Esophagus squamous epithelium (tissue), 5 donors: ENCODE results near the gene NCAM1. TPM values are rescaled to one million over a fixed set of nuclear protein-coding genes. Genes with fewer than 3 reads are reported as not detected.
A peak's percentile ranks its signal among the peaks of the same experiment; 100 is the strongest.

Experiments
- DNase-seq: peaks from one replicate; lab custom pipeline; 2025; lab: John Stamatoyannopoulos, UW
- H3K27ac ChIP-seq, 4 donors: fragments of 200-600 bp; sonication (generic); one replicate each; pipeline ENCODE4 v1.5.1; 2016 to 2019; ENCODE audit warnings: mild to moderate bottlenecking in 1 of 4
- H3K27me3 ChIP-seq, 4 donors: fragments of 200-600 bp; sonication (generic); 1 replicate in 3 of 4; 2 replicates in 1 of 4; pipeline versions ENCODE4 v1.5.1 to v1.6.0; 2017 to 2021; ENCODE audit warnings: antibody characterized with exemption in 1 of 4
- H3K36me3 ChIP-seq, 3 donors: fragments of 200-600 bp; sonication (generic); one replicate each; pipeline ENCODE4 v1.5.1; 2016 to 2019
- H3K4me1 ChIP-seq, 3 donors: fragments of 200-600 bp; sonication (generic); one replicate each; pipeline ENCODE4 v1.5.1; 2017 to 2019
- H3K4me3 ChIP-seq, 4 donors: fragments of 200-600 bp; sonication (generic); 1 replicate in 3 of 4; 2 replicates in 1 of 4; pipeline ENCODE4 v1.5.1; 2016 to 2019; ENCODE audit warnings: mild to moderate bottlenecking in 2 of 4, moderate library complexity in 1 of 4
- H3K9me3 ChIP-seq, 3 donors: fragments of 200-600 bp; sonication (generic); one replicate each; pipeline ENCODE4 v1.5.1; 2016 to 2019
- POLR2A ChIP-seq, 4 donors: fragments of 450-650 bp; IDR thresholded peaks; one replicate each; pipeline ENCODE4 v1.6.1; 2017; ENCODE audit warnings: antibody characterized with exemption in 4 of 4, mild to moderate bottlenecking in 4 of 4, moderate library complexity in 3 of 4
- WGBS, 2 donors: methylation state at CpG; one replicate each; pipeline ENCODE4 v1.1.5; 2018; 5-methylcytosine and 5-hydroxymethylcytosine counted together
- intact Hi-C: fragments of 100-400 bp; cut with DNase I; formaldehyde crosslinking; loops from one replicate; pipeline ENCODE4 v1.15.0; 2022
- total RNA-seq, 4 donors: library from RNA; depleted of rRNA; stranded (reverse); fragments of >200 nt; gene quantifications; one replicate each; pipeline ENCODE4 v1.1.0, GENCODE V29; 2016
- TF ChIP-seq, protein P1 (sequence below), 6 experiments: fragments of 450-650 bp in 4 of 6; fragments of 200-600 bp in 2 of 6; sonication (generic) in 2 of 6; IDR thresholded peaks; one replicate each; pipeline ENCODE4 v1.5.1; 2016 to 2019; ENCODE audit warnings: antibody characterized with exemption in 6 of 6, mild to moderate bottlenecking in 4 of 6, moderate library complexity in 4 of 6
- donor health status: DM: yes; HTN: yes; CAD: no.

Gene NCAM1
- total RNA-seq, 4 donors from 2014 or later, result 1.6 to 16.4 (median 2.6) TPM

DNA sequence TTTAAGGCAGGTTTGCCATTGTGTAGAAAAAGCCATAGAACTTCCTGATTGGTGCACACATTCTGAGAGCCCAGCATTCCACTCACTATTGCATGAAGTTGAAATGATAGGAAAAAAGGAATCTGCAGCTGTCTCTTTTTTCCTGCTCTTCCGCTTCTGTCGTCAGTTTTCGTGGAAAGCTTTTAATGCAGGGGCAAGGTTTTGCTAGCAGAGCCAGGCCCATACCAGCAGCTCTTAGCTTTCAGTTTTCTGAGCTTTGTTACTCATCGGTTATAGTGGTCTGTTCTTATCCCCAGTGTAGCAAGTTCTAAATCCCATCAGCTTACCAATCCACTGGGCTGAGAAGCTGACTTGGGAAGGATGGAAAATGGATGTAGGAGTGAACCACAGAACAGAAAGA, 190.3 kb downstream of the NCAM1 start:
- intact Hi-C loops, result no loop called here
- no peak for TF ChIP-seq POLR2A (IDR thresholded peaks at IDR 0.05)
- TF ChIP-seq, protein P1, sequence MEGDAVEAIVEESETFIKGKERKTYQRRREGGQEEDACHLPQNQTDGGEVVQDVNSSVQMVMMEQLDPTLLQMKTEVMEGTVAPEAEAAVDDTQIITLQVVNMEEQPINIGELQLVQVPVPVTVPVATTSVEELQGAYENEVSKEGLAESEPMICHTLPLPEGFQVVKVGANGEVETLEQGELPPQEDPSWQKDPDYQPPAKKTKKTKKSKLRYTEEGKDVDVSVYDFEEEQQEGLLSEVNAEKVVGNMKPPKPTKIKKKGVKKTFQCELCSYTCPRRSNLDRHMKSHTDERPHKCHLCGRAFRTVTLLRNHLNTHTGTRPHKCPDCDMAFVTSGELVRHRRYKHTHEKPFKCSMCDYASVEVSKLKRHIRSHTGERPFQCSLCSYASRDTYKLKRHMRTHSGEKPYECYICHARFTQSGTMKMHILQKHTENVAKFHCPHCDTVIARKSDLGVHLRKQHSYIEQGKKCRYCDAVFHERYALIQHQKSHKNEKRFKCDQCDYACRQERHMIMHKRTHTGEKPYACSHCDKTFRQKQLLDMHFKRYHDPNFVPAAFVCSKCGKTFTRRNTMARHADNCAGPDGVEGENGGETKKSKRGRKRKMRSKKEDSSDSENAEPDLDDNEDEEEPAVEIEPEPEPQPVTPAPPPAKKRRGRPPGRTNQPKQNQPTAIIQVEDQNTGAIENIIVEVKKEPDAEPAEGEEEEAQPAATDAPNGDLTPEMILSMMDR (IDR thresholded peaks at IDR 0.05), result no peak
- H3K4me3 ChIP-seq, result no peak overlapping the region
- DNase-seq, result no peak
- H3K9me3 ChIP-seq, result no peaks in the 10 kb centered on the region
- 93 to 96% methylated on average over 4 of the region's 4 CpGs for WGBS, 2 donors
- peaks cover 0 to 5% (median 0%) of the 10 kb centered on the region in 4 donors for H3K27me3 ChIP-seq
- H3K4me1 ChIP-seq, result peaks cover 0 to 11% (median 3%) of the 10 kb centered on the region in 3 donors
- H3K36me3 ChIP-seq, result no peaks in the 10 kb centered on the region
- H3K27ac ChIP-seq, result no peak overlapping the region

DNA sequence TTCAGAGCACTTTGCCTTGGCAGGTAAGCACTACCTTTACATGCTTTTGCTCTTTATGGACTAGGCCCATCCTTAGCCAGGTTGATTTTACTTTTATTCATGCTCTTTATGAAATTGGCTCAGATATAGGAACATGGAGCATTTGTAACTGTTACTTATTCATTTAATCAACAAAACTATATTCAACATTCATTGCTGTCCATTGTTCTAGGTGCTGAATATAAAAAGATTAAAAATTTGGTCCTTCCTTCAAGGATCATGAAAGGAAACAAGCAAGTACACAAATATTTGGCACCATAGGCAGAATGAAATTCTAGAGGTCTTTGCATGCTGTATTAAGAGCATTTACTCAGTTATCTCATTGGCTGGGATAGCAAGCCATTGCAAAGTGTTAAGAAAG, 191.3 kb downstream of the NCAM1 start:
- no peaks in the 10 kb centered on the region for H3K36me3 ChIP-seq
- peaks cover 0 to 5% (median 0%) of the 10 kb centered on the region in 4 donors for H3K27me3 ChIP-seq
- no peaks in the 10 kb centered on the region for H3K9me3 ChIP-seq
- intact Hi-C loops, result no loop called here
- H3K4me1 ChIP-seq, result peaks cover 0 to 11% (median 3%) of the 10 kb centered on the region in 3 donors
- H3K27ac ChIP-seq, result no peak overlapping the region
- H3K4me3 ChIP-seq, result no peak overlapping the region
- TF ChIP-seq POLR2A (IDR thresholded peaks at IDR 0.05), result no peak
- TF ChIP-seq, protein P1 (IDR thresholded peaks at IDR 0.05), result no peak
- no peak for DNase-seq

DNA sequence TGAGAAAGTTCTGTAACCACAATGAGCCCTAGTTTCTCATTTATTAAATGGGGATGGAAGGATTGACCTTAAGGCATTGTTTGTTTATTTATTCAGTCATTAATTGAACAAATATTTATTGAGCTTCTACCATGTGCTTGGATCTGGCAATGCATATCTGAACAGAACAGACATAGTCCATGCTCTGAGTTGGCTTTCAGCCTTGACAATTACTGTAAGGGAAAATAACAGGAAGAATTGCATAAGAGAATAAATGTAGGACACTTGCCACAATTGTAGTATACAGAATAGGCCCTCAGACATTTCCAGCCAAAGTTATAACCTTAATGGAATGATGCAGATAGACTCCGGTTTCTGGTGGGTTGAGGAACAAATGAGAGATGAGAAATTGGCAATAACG, 192.6 kb downstream of the NCAM1 start:
- no peaks in the 10 kb centered on the region for H3K36me3 ChIP-seq

DNA sequence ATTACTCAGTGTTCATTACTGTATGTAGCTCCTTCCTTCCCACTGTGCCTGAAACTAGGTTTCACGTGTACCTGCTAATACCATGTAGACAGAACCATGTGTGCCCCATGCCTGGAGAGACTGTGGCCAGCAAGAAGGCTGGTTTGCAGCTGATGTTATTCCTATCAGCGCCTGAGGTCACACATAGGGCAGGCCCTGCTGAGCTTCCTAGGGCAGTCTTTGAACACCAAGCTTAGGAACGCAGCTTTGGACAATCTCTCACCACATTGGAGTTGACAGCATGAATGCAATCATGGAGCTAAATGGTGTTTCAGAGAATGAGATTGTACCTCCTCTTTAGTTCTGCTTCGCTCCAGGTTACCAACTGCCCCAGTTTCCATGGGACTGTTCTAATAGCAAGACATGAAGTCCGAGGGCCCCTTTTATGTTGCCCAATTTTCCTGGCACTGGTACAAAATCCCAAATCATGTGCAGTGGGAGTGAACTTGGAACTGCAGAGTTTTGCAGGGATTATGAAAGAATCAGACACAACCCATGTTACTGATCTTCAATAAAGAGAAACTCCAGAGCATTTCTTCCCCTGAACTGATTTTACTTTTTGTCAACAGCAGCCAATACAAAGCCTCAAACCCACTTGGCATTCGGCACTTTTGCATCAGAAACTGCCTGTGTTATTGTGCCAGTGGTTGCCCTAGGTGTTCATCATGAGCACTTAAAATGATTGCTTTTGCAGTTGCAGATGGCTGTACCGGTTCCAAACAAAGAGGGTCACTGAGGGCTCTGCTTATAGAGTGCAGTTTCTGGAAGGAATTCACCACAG, 199.0 kb downstream of the NCAM1 start:
- Histone ChIP-seq H3K4me3 (no peak overlapping the region), H3K4me1 (peaks cover 0 to 34% (median 0%) of the 10 kb centered on the region in 3 donors), H3K9me3 (no peaks in the 10 kb centered on the region), H3K27ac (no peak overlapping the region), H3K27me3 (no peaks in the 10 kb centered on the region), H3K36me3 (no peaks in the 10 kb centered on the region)
- DNase-seq, result no peak
- WGBS, 2 donors, result 68 to 79% methylated on average over 5 to 6 of the region's 7 CpGs
- intact Hi-C loops, result no loop called here
- TF ChIP-seq POLR2A (IDR thresholded peaks at IDR 0.05), result no peak
- TF ChIP-seq, protein P1 (IDR thresholded peaks at IDR 0.05), result no peak

More for the DNA sequence above, 192.6 kb downstream of the NCAM1 start:
- TF ChIP-seq, protein P1 (IDR thresholded peaks at IDR 0.05), result no peak
- TF ChIP-seq POLR2A (IDR thresholded peaks at IDR 0.05), result no peak
- DNase-seq, result no peak
- intact Hi-C loops, result no loop called here
- WGBS, 2 donors, result 36 to 63% methylated on average over 2 of the region's 2 CpGs
- Histone ChIP-seq H3K27ac (peak overlapping the region in 1 of 4 donors; percentile 5), H3K4me3 (no peak overlapping the region), H3K4me1 (peaks cover 0 to 11% (median 3%) of the 10 kb centered on the region in 3 donors), H3K9me3 (no peaks in the 10 kb centered on the region), H3K27me3 (peaks cover 0 to 5% (median 0%) of the 10 kb centered on the region in 4 donors)

DNA sequence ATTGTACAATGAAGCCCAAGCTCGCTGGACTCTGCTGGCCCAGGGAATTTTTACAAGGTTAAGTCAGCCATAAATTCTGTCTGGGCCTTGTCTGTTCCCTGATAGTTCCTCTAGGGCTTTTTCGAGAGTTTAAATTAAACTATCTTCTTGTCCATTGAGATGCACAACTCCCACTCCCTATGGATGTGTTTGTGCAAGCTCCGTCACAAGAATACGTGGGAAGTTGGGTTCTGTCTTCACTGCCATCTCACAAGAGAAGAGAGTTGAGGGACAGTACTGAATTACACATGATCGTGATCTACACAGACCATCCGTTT, 199.5 kb downstream of the NCAM1 start:
- no peak overlapping the region for H3K27ac ChIP-seq
- no peak overlapping the region for H3K4me3 ChIP-seq
- no peaks in the 10 kb centered on the region for H3K9me3 ChIP-seq
- no peaks in the 10 kb centered on the region for H3K27me3 ChIP-seq
- WGBS, 2 donors, result 76 to 82% methylated on average over 6 of the region's 6 CpGs
- peaks cover 0 to 34% (median 0%) of the 10 kb centered on the region in 3 donors for H3K4me1 ChIP-seq
- TF ChIP-seq POLR2A (IDR thresholded peaks at IDR 0.05), result no peak
- TF ChIP-seq, protein P1 (IDR thresholded peaks at IDR 0.05), result no peak
- intact Hi-C loops, result no loop called here
- no peaks in the 10 kb centered on the region for H3K36me3 ChIP-seq
- DNase-seq, result no peak
